CD4-positive, alpha-beta T cell treated with Interleukin-17A for 4 hours (primary cell): Measurements from ENCODE around the gene CREB3L4.
"Not testable (repeated sequence)": the region's sequence is repeated elsewhere in the genome, so short reads cannot be mapped to it uniquely, and the experiment has no call there.

Experiments used
- DNase-seq: peaks from one replicate; pipeline ENCODE4 v3.0.0-alpha.2; 2020; ENCODE audit warnings: mixed read lengths

CREB3L4 gene

DNA sequence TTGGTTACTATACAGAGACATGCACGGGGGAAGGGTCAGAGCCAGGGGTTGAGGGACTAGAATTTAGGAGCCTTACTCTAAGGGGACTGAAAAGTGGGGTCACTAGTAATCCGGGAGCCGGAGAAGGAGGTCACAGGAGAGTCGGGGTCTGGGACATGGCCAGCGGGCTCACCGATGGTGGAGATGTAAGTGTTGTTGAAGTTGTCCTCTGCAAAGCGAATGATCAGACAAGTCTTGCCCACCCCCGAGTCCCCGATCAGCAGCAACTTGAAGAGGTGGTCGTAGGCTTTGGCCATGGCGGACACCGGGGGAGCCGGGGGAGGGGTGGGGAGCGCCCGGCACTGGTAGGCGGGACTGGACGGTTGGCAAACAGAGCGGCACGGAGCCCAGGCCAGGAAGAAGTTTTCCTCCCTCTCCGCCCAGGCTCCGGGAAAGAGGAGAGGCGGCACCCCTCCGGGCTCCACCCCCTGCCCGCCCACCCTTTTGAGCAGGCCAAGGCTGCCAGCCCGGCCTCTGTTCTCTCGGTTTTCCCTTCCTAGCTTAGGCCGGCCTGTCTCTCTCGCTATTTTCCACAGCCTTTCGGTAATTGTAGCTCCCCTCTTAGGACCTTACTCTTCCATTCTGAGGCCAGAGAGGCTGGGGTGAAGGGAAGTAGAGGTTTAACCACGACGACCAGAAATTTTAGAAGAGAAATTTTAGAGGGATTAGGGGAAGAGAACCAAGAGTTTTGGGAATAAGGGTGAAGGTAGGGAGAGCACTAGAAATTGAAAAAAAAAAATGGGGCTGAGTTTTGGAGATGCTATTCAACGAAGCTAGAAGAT, 18.4 kb downstream of the CREB3L4 start, which contains the start of gene RAB13:
Gene RAB13, minus strand, starts transcription at position 399 of the 821 bp plus-strand sequence. Its CDS starts 103 bp downstream, at position 296.
- DNase-seq: peak; percentile 20

DNA sequence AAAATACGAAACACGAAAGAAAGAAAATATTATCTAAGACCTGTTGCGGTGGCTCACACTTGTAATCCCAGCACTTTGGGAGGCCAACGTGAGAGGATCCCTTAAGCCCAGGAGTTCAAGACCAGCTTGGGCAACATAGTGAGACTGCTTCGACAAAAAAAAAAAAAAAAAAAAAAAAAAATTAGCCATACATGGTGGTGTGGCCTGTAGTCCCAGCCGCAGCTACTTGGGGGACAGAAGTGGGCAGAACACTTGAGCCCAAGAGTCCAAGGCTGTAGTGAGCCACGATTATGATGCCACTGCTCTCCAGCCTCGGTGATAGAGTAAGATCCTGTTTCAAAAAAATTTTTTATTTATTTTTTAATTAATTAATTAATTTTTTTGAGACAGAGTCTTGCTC, 19.9 kb downstream of the CREB3L4 start:
- DNase-seq: no peak

DNA sequence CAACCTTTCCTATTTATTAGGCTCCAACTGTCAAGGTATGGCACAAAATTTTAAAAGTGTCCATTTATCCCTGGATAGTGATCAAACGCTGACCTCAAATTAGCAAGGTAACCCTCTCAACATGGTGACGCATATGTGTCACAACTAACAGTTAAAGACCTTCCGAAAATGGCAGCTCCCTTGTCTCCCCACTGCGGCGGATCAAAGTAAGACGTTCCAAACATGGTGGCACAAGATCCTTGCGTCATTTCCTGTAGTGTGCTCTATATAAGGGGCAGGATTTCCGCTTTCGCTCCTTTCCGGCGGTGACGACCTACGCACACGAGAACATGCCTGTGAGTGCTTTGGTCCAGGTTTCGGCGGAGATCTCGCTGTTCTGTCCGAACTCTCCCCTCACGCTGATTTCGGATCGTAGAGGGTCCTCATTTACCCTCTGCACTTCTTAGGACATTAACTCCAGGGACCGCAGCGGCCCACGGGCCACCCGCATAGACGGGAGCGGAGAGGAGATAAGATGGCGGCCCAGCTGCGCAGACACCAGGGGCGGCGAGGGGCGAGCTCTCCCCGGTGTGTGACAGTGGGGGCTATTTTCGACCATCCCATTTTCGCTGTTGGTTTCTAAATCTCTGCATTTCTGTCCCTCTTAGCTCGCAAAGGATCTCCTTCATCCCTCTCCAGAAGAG, 22.9 kb downstream of the CREB3L4 start, which contains the start of gene RPS27:
Gene RPS27, plus strand, starts transcription at position 295 of the 683 bp plus-strand sequence. Its CDS starts 35 bp downstream, at position 330.
- DNase-seq: peak; percentile 88

DNA sequence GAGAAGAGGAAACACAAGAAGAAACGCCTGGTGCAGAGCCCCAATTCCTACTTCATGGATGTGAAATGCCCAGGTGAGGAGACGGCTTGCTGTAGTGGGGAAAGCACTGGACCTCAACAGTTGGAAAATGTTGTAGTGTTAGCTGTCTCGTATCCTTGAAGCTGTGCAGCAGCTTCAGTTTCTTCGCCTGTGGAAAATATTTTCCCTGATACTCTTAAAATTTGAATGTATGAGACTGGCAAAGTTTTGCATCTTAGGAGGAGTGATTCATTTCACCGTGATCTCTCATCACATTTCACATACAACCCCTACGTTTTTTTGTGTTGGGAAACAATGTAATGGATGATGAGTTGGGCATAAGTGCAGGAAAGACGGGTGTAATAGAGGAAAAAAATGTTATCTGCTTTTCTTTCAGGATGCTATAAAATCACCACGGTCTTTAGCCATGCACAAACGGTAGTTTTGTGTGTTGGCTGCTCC, 23.5 kb downstream of the CREB3L4 start:
- DNase-seq: no peak

DNA sequence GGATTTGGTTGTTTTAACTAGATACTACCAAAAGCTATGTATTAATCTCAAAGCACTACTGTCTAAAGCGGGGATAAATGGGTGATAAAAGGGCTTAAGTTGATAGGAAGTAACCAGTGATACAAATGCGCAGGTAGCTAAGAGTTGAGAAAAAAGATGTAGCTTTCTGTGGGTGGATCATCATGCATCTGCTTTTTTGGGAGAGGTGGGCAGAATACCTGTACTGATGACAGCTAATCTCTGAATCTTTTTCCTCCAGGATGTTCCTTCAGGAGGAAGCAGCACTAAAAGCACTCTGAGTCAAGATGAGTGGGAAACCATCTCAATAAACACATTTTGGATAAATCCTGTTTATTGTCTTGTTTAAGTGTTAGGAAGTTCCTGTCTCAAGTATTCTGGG, 24.1 kb downstream of the CREB3L4 start:
- no peak for DNase-seq

DNA sequence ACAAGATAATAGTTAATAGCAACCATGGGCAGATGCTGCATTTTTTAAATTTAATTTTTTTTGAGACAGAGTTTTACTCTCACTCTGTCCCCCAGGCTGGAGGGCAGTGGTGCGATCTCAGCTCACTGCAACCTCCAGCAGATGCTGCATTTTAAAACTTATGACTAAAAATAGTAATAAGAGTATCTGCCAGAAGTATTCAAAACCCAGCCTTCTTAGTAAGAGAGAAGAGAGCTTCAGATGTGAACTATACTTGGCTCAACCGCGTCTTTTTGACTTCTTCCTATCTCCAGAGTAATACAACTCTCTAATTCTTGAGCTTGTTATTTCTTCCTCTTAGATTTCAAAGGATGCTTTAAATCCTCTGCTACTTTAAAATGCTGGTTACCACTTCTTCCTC, 27.5 kb downstream of the CREB3L4 start:
- DNase-seq: no peak

DNA sequence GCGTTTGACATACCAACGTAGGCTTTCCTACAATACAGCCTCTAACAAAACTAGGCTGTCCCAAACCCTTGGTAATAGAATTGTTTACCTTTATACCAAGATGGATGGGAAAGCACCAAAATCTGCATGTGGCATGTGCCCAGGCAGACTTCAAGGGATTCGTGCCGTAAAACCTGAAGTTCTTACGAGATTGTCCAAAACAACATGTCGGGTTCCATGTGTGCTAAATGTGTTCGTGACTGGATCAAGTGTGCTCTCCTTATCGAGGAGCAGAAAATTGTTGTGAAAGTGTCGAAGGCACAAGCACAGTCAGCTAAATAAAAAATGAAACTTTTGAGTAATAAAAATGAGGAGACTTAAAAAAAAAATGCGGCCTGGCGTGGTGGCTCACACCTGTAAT, 27.9 kb downstream of the CREB3L4 start:
- DNase-seq: no peak

DNA sequence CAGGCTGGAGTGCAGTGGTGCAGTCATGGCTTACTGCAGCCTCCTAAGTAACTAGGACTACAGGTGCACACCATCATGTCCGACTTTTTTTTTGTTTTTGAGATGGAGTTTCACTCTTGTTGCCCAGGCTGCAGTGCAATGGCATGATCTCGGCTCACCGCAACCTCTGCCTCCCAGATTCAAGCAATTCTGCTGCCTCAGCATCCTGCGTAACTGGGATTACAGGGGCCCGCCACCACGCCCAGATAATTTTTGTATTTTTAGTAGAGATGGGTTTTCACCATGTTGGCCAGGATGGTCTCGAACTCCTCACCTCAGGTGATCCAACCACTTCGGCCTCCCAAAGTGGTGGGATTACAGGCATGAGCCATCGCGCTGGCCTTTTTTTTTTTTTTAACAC, 29.2 kb downstream of the CREB3L4 start:
- DNase-seq: not testable (repeated sequence)

DNA sequence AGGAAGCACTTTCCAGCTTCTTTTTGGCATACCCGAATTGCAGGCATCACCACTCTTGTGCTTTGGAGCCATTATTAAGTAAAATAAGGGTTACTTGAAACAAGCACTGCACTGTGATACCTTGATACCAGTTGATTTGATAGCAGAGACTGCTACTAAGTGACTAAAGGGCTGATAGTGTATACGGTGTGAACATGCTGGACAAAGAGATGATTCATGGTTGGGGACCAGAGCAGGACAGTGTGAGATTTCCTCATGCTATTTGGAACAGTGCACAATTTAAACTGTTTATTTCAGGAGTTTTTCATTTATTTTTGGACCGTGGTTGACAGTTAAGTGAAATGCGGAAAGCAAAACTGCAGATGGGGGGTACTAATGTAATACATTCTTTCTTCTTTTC, 32.7 kb downstream of the CREB3L4 start:
- DNase-seq: no peak

DNA sequence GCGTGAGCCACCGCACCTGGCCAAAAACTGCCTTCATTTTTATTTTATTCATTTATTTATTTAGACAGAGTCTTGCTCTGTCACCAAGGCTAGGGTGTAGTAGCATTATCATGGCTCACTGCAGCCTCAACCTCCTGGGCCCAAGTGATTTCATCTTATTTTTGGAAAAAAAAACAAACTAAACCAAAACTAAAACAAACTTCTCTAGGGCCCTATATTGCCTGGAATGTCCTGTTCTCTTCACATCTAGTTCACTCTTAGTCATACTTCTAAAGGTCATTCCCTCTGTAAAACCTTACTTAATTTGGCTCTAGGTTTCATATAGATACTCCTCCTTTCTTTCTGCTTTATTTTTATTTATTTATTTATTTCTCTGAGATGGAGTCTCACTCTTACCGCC, 38.4 kb downstream of the CREB3L4 start:
- no peak for DNase-seq

DNA sequence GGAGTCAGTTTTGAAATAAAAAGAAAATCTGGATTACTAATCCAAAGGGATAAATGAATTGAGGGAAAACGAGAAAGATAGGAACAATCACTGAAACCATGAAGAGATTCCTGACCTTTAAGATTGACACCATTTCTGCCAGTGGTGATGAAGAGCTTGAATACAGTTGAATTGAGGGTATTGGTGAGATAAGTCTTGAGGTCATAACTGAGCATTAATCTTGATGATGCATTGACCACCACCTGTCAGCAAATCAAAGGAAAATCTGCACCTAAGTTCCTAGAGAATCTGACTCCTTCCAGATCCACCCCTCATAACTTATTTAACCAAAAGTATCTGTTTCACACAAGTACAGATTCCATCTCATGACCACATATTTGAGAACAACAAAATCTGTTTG, 44.4 kb downstream of the CREB3L4 start:
- no peak for DNase-seq

DNA sequence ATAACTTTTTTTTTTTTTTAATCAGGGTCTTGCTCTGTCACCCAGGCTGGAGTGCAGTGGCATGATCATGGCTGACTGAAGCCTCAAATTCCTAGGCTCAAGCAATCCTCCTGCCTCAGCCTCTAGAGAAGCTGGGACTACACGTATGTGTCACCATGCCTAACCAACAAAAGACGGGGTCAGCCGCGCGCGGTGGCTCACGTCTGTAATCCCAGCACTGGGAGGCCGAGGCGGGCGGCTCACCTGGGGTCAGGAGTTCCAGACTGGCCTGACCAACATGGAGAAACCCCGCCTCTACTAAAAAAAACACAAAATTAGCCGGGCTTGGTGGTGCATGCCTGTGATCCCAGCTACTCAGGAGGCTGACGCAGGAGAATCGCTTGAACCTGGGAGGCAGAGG, 44.8 kb downstream of the CREB3L4 start:
- DNase-seq: not testable (repeated sequence)

DNA sequence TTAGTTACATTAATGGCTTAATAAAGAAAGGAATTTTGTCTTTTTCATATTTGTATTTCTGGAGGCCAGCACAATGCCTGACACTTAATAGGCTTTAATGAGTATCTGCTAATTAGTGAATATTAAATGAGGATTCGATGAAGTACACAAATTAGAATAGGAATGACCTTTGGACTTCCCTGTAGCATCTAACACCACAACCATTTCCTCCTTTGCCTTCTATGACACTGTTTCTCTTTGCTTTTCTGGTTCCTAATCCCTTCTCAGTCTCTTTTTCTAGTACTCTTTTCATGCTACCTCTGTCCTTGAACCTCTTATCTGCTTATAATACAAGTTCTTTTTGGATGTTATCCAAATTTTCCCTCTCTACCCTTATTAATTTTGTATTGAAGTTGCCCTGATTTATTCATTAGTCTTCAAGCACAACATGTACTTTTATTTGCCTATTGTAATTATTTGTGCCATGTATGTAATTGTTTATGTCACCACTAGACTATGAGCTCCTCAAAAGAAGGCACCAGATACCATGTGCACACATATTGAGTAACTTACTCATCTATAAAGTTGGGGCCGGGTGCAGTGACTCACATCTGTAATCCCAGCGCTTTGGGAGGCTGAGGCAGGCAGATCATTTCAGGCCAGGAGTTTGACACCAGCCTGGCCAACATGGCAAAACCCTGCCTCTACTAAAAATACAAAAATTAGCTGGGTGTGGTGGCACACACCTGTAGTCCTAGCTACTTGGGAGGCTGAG, 46.6 kb downstream of the CREB3L4 start:
- DNase-seq: no peak

DNA sequence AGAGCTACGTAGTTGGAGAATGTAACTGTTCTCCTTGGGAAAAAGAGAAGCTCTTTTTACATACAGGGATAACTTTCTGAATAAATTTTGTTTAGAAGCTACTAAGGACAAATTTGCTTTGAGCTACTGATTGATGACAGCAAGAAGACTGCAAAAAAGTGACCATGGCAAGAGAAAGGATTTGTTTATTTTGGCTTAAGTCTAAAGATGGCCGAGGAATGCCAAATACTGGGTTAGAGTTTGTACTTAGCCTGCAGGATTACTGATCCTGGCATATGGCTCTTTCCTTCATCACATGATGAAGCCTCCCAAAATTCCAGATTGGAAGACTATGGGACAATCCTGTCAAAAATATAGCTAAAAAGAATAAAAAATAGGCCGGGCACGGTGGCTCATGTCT, 51.6 kb downstream of the CREB3L4 start:
- no peak for DNase-seq

DNA sequence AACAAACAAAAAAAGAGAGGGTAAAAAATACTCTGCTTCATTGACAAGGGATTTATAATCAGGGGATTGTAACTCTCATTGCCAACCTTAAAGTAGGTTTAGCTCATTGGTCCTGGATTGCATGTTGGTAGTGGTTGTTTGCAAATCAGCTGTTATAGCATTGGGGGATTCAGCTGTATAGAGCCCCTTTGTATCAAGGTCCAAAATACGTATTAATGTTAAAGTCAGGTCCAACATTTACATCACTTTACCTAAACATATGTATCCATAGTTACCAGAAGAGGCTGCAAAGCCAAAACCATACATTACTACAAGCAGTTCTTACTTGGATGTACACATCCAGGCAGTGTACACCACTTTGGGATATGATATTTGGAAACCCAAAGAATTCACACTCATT, 52.2 kb downstream of the CREB3L4 start:
- DNase-seq: no peak
